ENCODE data around the gene INTS7.

- TF ChIP-seq JUND (IDR thresholded peaks at IDR 0.05; ENCODE audit: borderline replicate concordance, low read depth, low read length) (no peak), JUND (tag; IDR thresholded peaks at IDR 0.05; ENCODE audit: borderline replicate concordance, low read depth, low read length) (no peak), EHMT2 (IDR thresholded peaks at IDR 0.05) (no peak)
- TF ChIP-seq, protein P1, sequence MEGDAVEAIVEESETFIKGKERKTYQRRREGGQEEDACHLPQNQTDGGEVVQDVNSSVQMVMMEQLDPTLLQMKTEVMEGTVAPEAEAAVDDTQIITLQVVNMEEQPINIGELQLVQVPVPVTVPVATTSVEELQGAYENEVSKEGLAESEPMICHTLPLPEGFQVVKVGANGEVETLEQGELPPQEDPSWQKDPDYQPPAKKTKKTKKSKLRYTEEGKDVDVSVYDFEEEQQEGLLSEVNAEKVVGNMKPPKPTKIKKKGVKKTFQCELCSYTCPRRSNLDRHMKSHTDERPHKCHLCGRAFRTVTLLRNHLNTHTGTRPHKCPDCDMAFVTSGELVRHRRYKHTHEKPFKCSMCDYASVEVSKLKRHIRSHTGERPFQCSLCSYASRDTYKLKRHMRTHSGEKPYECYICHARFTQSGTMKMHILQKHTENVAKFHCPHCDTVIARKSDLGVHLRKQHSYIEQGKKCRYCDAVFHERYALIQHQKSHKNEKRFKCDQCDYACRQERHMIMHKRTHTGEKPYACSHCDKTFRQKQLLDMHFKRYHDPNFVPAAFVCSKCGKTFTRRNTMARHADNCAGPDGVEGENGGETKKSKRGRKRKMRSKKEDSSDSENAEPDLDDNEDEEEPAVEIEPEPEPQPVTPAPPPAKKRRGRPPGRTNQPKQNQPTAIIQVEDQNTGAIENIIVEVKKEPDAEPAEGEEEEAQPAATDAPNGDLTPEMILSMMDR (IDR thresholded peaks at IDR 0.05 in 2 of 3, conservative IDR thresholded peaks at IDR 0.05 in 1 of 3; ENCODE audit: insufficient read depth in 2 of 3, low read depth in 1 of 3, low read length in 3 of 3), result no peak
These were observed 61.8 kb downstream of the INTS7 start for GRCh38 chr1:211973541-211973940.

Measured in K562 (cell line).